ENCODE data around the gene STARD5. TPM values are rescaled to one million over a fixed set of nuclear protein-coding genes. Genes with fewer than 3 reads are reported as not detected.

The STARD5 gene
- total and polyA plus RNA-seq, 2 of the 8 experiments (the other 6 are each of a cell fraction or from before 2014, with no cell fraction given), result 5.5 to 10.4 TPM

- Histone ChIP-seq H3K79me1 (ENCODE audit: low read depth, low read length) (no peaks in the 10 kb centered on the region), H3K4me1 (replicated peaks in 1 of 4; ENCODE audit: control insufficient read depth in 3 of 4, insufficient read depth in 4 of 4, low read length in 3 of 4) (peaks cover 0 to 7% (median 4%) of the 10 kb centered on the region in 4 experiments; a peak in 5 of 7 replicates), H3K79me2 (ENCODE audit: control insufficient read depth in 1 of 2, insufficient read depth in 2 of 2, low read length in 2 of 2) (no peaks in the 10 kb centered on the region), H2AK5ac (ENCODE audit: low read depth, low read length) (no peak overlapping the region), H2BK5ac (ENCODE audit: low read depth, low read length) (no peak overlapping the region), H2BK15ac (ENCODE audit: low read length) (no peak overlapping the region), H4K5ac (ENCODE audit: insufficient read length, low read depth, low read length) (no peak overlapping the region), H2BK12ac (ENCODE audit: low read depth, low read length) (no peak overlapping the region), H3K23ac (ENCODE audit: insufficient read length) (no peak overlapping the region), H3K36me3 (ENCODE audit: control insufficient read depth in 2 of 4, insufficient read depth in 4 of 4, low read length in 3 of 4) (no peaks in the 10 kb centered on the region), H3K18ac (ENCODE audit: extremely low read depth, low read length) (no peak overlapping the region), H3K23me2 (ENCODE audit: low read depth, low read length) (no peaks in the 10 kb centered on the region), H3K56ac (replicated peaks; ENCODE audit: insufficient read length, low read depth, low read length) (no peak overlapping the region), H4K8ac (ENCODE audit: extremely low read depth, insufficient read depth, low read length) (no peak overlapping the region), H2BK20ac (ENCODE audit: low read length) (no peak overlapping the region), H3K9ac (replicated peaks in 1 of 4; ENCODE audit: extremely low read depth in 1 of 4, low read depth in 3 of 4, low read length in 3 of 4) (no peak overlapping the region), H2AFZ (ENCODE audit: low read length) (no peak overlapping the region), H3K4me3 (ENCODE audit: extremely low read depth in 1 of 4, insufficient read depth in 2 of 4, low read depth in 3 of 4, low read length in 4 of 4) (no peak overlapping the region), H3K27ac (ENCODE audit: low read depth, low read length) (no peak overlapping the region), H2BK120ac (replicated peaks; ENCODE audit: low read depth, low read length) (no peak overlapping the region), H4K20me1 (replicated peaks in 1 of 2; ENCODE audit: control insufficient read depth in 1 of 2, insufficient read depth in 2 of 2, low read length in 2 of 2) (no peaks in the 10 kb centered on the region), H3K27me3 (replicated peaks in 1 of 4; ENCODE audit: control insufficient read depth in 3 of 4, extremely low read depth in 1 of 4, insufficient read depth in 3 of 4, low read length in 3 of 4) (no peaks in the 10 kb centered on the region; a peak in 1 of 7 replicates), H3K14ac (ENCODE audit: insufficient read length) (no peak overlapping the region), H3K9me3 (ENCODE audit: insufficient read depth in 2 of 2, low read depth in 1 of 2, low read length in 1 of 2) (no peaks in the 10 kb centered on the region), H3K4ac (replicated peaks; ENCODE audit: insufficient read length, low read depth, low read length) (no peak overlapping the region), H4K91ac (replicated peaks; ENCODE audit: insufficient read length, low read length) (no peak overlapping the region), H3K4me2 (ENCODE audit: insufficient read depth in 1 of 2, low read depth in 2 of 2, low read length in 2 of 2) (no peak overlapping the region)
- 90% methylated on average over 3 of the region's 3 CpGs; no CpG with 5 or more reads in 1 of the 2 experiments for WGBS, 2 experiments (ENCODE audit: extremely low coverage in 1 of 2, insufficient coverage in 1 of 2, insufficient read length in 1 of 2, insufficient replicate concordance in 2 of 2, low coverage in 1 of 2, low lambda C conversion rate in 2 of 2, missing lambda C conversion rate in 1 of 2)
- CTCF ChIA-PET (ENCODE audit: partially characterized antibody), result interaction anchor here (1.2 to 2.9 kb wide), 3 partner anchors 14 to 103 kb away, joined by 3 to 14 read pairs (median 3); no protein-coding TSS in a partner anchor
- POLR2A ChIA-PET (ENCODE audit: partially characterized antibody), result no interaction called here
- DNase-seq (ENCODE audit: low read depth in 1 of 2, low spot score in 2 of 2) (no peak), FAIRE-seq (no peak)
- TF ChIP-seq HDAC6 (IDR thresholded peaks at IDR 0.05; ENCODE audit: low read depth, low read length) (no peak), GTF2F1 (IDR thresholded peaks at IDR 0.05; ENCODE audit: borderline replicate concordance, low read depth, low read length) (no peak), E2F6 (IDR thresholded peaks at IDR 0.05) (no peak), POLR2AphosphoS5 (IDR thresholded peaks at IDR 0.05; ENCODE audit: low read depth, low read length) (no peak), RBBP5 (IDR thresholded peaks at IDR 0.05; ENCODE audit: borderline replicate concordance, low read depth, low read length) (no peak), CTBP2 (IDR thresholded peaks at IDR 0.05; ENCODE audit: borderline replicate concordance, insufficient read depth, insufficient read length, low read length) (no peak), SUZ12 (IDR thresholded peaks at IDR 0.05; ENCODE audit: low read length) (no peak), SIX5 (IDR thresholded peaks at IDR 0.05; ENCODE audit: low read depth, low read length) (no peak), KDM4A (IDR thresholded peaks at IDR 0.05; ENCODE audit: low read depth, low read length, severe bottlenecking) (no peak), SP4 (IDR thresholded peaks at IDR 0.05; ENCODE audit: low read length) (no peak), TCF12 (IDR thresholded peaks at IDR 0.05; ENCODE audit: low read depth, low read length) (no peak), EP300 (IDR thresholded peaks at IDR 0.05; ENCODE audit: borderline replicate concordance in 1 of 2, low read depth in 2 of 2, low read length in 2 of 2) (no peak)
Measured at GRCh38 chr15:81297147-81297572, 26.8 kb downstream of the STARD5 start.

Measured in H1 (cell line).